ENCODE results near the gene BBOX1. TPM values are rescaled to one million over a fixed set of nuclear protein-coding genes. Genes with fewer than 3 reads are reported as not detected.
A peak's percentile ranks its signal among the peaks of the same experiment; 100 is the strongest.

BBOX1 gene
- total and polyA plus RNA-seq, 4 donors, result 2.8 to 18.4 (median 9.0) TPM

- Histone ChIP-seq H3K4me1 (ENCODE audit: control insufficient read depth in 4 of 4, insufficient read depth in 4 of 4, low read length in 3 of 4) (peaks cover 0 to 13% (median 9%) of the 10 kb centered on the region in 4 donors), H3K27ac (ENCODE audit: low read depth in 1 of 2, low read length in 2 of 2) (no peak overlapping the region), H3K9ac (ENCODE audit: low read depth in 1 of 2, low read length in 2 of 2) (no peak overlapping the region), H3K27me3 (ENCODE audit: control insufficient read depth in 4 of 4, insufficient read depth in 4 of 4, low read length in 3 of 4) (no peaks in the 10 kb centered on the region), H3K36me3 (ENCODE audit: control insufficient read depth in 4 of 4, insufficient read depth in 3 of 4, low read depth in 1 of 4, low read length in 3 of 4) (no peaks in the 10 kb centered on the region), H3K4me3 (ENCODE audit: low read depth in 1 of 3, low read length in 3 of 3) (no peak overlapping the region), H3K9me3 (ENCODE audit: control insufficient read depth in 4 of 4, low read length in 3 of 4) (no peaks in the 10 kb centered on the region)
- 83% methylated on average over 3 of the region's 3 CpGs for WGBS
- TF ChIP-seq HNF4A (conservative IDR thresholded peaks at IDR 0.05), result no peak
- TF ChIP-seq, protein P1, sequence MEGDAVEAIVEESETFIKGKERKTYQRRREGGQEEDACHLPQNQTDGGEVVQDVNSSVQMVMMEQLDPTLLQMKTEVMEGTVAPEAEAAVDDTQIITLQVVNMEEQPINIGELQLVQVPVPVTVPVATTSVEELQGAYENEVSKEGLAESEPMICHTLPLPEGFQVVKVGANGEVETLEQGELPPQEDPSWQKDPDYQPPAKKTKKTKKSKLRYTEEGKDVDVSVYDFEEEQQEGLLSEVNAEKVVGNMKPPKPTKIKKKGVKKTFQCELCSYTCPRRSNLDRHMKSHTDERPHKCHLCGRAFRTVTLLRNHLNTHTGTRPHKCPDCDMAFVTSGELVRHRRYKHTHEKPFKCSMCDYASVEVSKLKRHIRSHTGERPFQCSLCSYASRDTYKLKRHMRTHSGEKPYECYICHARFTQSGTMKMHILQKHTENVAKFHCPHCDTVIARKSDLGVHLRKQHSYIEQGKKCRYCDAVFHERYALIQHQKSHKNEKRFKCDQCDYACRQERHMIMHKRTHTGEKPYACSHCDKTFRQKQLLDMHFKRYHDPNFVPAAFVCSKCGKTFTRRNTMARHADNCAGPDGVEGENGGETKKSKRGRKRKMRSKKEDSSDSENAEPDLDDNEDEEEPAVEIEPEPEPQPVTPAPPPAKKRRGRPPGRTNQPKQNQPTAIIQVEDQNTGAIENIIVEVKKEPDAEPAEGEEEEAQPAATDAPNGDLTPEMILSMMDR (IDR thresholded peaks at IDR 0.05; ENCODE audit: low read depth, low read length, missing input control), result no peak
- no peak for TF ChIP-seq YY1 (IDR thresholded peaks at IDR 0.05)
- no peak for TF ChIP-seq TAF1 (conservative IDR thresholded peaks at IDR 0.05)
- no peak for TF ChIP-seq HNF4G (IDR thresholded peaks at IDR 0.05)
- TF ChIP-seq RXRA (IDR thresholded peaks at IDR 0.05), result no peak
- TF ChIP-seq FOXA1 (IDR thresholded peaks at IDR 0.05), result no peak
- peak in 1 of 2 donors; percentile 32 for TF ChIP-seq JUND (IDR thresholded peaks at IDR 0.05)
- TF ChIP-seq GABPA (IDR thresholded peaks at IDR 0.05 in 1 of 2, conservative IDR thresholded peaks at IDR 0.05 in 1 of 2), result no peak
- no peak for DNase-seq (ENCODE audit: low spot score)
These were observed 20.3 kb downstream of the BBOX1 start for GRCh38 chr11:27060816-27061460.

- Histone ChIP-seq H3K27me3 (ENCODE audit: control insufficient read depth in 4 of 4, insufficient read depth in 4 of 4, low read length in 3 of 4) (no peaks in the 10 kb centered on the region), H3K27ac (ENCODE audit: low read depth in 1 of 2, low read length in 2 of 2) (no peak overlapping the region), H3K9ac (ENCODE audit: low read depth in 1 of 2, low read length in 2 of 2) (no peak overlapping the region), H3K4me3 (ENCODE audit: low read depth in 1 of 3, low read length in 3 of 3) (no peak overlapping the region), H3K36me3 (ENCODE audit: control insufficient read depth in 4 of 4, insufficient read depth in 3 of 4, low read depth in 1 of 4, low read length in 3 of 4) (no peaks in the 10 kb centered on the region), H3K4me1 (ENCODE audit: control insufficient read depth in 4 of 4, insufficient read depth in 4 of 4, low read length in 3 of 4) (peaks cover 0 to 13% (median 9%) of the 10 kb centered on the region in 4 donors), H3K9me3 (ENCODE audit: control insufficient read depth in 4 of 4, low read length in 3 of 4) (no peaks in the 10 kb centered on the region)
- 82% methylated on average over 2 of the region's 2 CpGs for WGBS
- no peak for TF ChIP-seq HNF4A (conservative IDR thresholded peaks at IDR 0.05)
- TF ChIP-seq RAD21 (IDR thresholded peaks at IDR 0.05), result no peak
- TF ChIP-seq RXRA (IDR thresholded peaks at IDR 0.05), result no peak
- TF ChIP-seq NR2F2 (IDR thresholded peaks at IDR 0.05), result no peak
- TF ChIP-seq ZBTB33 (IDR thresholded peaks at IDR 0.05), result no peak
- TF ChIP-seq REST (IDR thresholded peaks at IDR 0.05), result no peak
- no peak for TF ChIP-seq TAF1 (conservative IDR thresholded peaks at IDR 0.05)
- no peak for TF ChIP-seq HNF4G (IDR thresholded peaks at IDR 0.05)
- no peak for TF ChIP-seq GABPA (IDR thresholded peaks at IDR 0.05 in 1 of 2, conservative IDR thresholded peaks at IDR 0.05 in 1 of 2)
- no peak for DNase-seq (ENCODE audit: low spot score)
These were observed 20.8 kb downstream of the BBOX1 start for GRCh38 chr11:27061461-27061821.

Data from liver (tissue), 9 donors.